ENCODE results near the gene SLC5A12.

GRCh38 chr11:26708736-26709456 is 13.0 kb downstream of the SLC5A12 start:
- TF ChIP-seq CTCF (IDR thresholded peaks at IDR 0.05; ENCODE audit: low read depth, low read length) (no peak), EZH2phosphoT487 (IDR thresholded peaks at IDR 0.05; ENCODE audit: low read depth) (no peak)

Measured in OCI-LY3 (cell line).